BJ (cell line): ENCODE measurements around the gene OR52A5. TPM values are rescaled to one million over a fixed set of nuclear protein-coding genes. Genes with fewer than 3 reads are reported as not detected.

Experiments
- CTCF ChIA-PET: fragments of 350-600 bp; formaldehyde crosslinking; extraction: SDS; loops from one replicate; lab custom pipeline; 2021; ENCODE audit warnings: antibody characterized with exemption, inconsistent platforms; lab: Yijun Ruan, JAX
- POLR2A ChIA-PET: fragments of 300-600 bp; sonication (Branson Sonifier 250); formaldehyde crosslinking; extraction: SDS; loops from one replicate; lab custom pipeline; 2021; ENCODE audit warnings: antibody characterized with exemption; lab: Charles Lee
- DNase-seq: peaks from one replicate; pipeline ENCODE4 v3.0.0-alpha.2; 2011; ENCODE audit warnings: low read depth
- H3K27me3 ChIP-seq: 2 replicates; pipeline ENCODE4 v1.6.0; 2011; ENCODE audit warnings: low read length; ENCODE audit not compliant: control insufficient read depth, insufficient read depth
- H3K36me3 ChIP-seq: 2 replicates; pipeline ENCODE4 v1.5.1; 2011; ENCODE audit warnings: low read length; ENCODE audit not compliant: control insufficient read depth, insufficient read depth
- H3K4me3 ChIP-seq: 2 replicates; pipeline ENCODE4 v1.5.1; 2011; ENCODE audit warnings: low read depth, mild to moderate bottlenecking, control low read depth, low read length
- CTCF ChIP-seq: IDR thresholded peaks from 2 replicates; pipeline ENCODE4 v1.5.1; 2011; ENCODE audit warnings: low read depth, mild to moderate bottlenecking, control low read depth, inconsistent platforms, low read length, moderate library complexity; ENCODE audit not compliant: insufficient read depth
- polyA plus RNA-seq: library from polyadenylated mRNA; depleted of rRNA; stranded (reverse); fragments of >200 nt; gene quantifications from 2 replicates; pipeline ENCODE4 v1.2.3, GENCODE V29; 2011

Gene OR52A5
- polyA plus RNA-seq, 1 experiment, result not detected

DNA sequence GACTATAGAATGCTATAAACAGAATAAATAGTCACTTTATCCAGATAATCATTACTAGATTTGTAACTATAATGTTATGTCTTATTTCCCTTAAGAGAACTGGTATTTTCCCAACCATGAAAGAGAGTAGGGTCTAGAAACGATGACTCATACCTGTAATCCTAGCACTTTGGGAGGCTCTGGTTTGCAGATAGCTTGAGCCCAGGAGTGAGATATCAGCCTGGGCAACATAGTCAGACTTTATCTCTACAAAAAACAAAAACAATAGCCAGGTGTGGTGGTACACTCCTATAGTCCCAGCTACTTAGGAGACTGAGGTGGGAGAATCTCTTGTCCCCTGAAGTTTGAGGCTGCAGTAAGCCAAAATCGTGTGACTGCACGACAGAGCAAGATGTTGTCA is 30.9 kb downstream of the OR52A5 start:
- no peak for TF ChIP-seq CTCF
- POLR2A ChIA-PET, result no interaction called here
- DNase-seq, result no peak
- no peak overlapping the region for H3K4me3 ChIP-seq
- H3K27me3 ChIP-seq, result no peaks in the 10 kb centered on the region
- H3K36me3 ChIP-seq, result no peaks in the 10 kb centered on the region
- CTCF ChIA-PET, result no interaction called here

DNA sequence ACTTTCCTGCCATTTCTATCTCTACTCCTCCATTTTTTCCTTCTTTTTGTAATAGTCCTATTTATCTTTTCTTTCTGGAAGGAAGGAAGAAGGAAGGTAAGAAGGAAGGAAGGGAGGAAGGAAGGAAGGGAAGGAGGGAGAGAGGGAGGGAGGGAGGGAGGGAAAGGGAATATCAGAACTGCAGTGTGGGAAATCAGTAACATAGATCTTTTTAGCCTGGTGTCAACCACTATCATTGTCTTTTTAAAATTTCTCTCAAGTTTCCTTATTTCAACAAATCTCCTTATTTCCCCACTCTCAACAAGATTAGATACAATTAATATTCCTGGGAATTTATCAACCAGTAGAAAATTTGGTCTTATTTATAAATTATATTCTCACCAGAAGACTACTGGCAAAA is 35.1 kb downstream of the OR52A5 start:
- Histone ChIP-seq H3K4me3 (no peak overlapping the region), H3K36me3 (no peaks in the 10 kb centered on the region), H3K27me3 (no peaks in the 10 kb centered on the region)
- ChIA-PET CTCF (no interaction called here), POLR2A (no interaction called here)
- DNase-seq, result no peak
- TF ChIP-seq CTCF, result no peak

DNA sequence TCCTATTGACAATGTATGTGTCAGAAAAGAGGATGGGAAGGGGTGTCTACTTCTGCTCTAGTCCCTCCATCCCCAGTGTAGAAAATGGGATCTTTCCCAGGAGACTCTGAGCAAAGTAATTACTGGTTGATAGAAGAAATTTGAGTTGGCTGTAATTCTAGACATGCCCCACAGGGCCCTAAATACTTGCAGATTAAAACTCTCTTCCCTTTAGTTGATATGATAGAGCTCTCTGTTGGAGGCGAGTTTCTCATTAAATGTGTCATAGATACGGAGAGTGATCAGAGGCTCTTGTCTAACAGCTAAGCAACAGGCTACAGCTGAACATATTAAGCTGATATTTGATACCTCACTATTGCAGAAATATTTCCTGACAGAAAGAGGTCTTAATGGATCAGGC is 35.9 kb downstream of the OR52A5 start:
- POLR2A ChIA-PET, result no interaction called here
- no peak for TF ChIP-seq CTCF
- CTCF ChIA-PET, result interaction anchor here (0.6 kb wide), 1 partner anchor 11 kb away, joined by 3 read pairs; no protein-coding TSS in a partner anchor
- no peak overlapping the region for H3K4me3 ChIP-seq
- H3K36me3 ChIP-seq, result no peaks in the 10 kb centered on the region
- H3K27me3 ChIP-seq, result no peaks in the 10 kb centered on the region
- DNase-seq, result no peak

GRCh38 chr11:5096011-5096410 is 42.1 kb downstream of the OR52A5 start:
- H3K27me3 ChIP-seq, result no peaks in the 10 kb centered on the region
- no peak for DNase-seq
- ChIA-PET POLR2A (no interaction called here), CTCF (no interaction called here)
- no peak overlapping the region for H3K4me3 ChIP-seq
- H3K36me3 ChIP-seq, result no peaks in the 10 kb centered on the region
- TF ChIP-seq CTCF, result no peak

DNA sequence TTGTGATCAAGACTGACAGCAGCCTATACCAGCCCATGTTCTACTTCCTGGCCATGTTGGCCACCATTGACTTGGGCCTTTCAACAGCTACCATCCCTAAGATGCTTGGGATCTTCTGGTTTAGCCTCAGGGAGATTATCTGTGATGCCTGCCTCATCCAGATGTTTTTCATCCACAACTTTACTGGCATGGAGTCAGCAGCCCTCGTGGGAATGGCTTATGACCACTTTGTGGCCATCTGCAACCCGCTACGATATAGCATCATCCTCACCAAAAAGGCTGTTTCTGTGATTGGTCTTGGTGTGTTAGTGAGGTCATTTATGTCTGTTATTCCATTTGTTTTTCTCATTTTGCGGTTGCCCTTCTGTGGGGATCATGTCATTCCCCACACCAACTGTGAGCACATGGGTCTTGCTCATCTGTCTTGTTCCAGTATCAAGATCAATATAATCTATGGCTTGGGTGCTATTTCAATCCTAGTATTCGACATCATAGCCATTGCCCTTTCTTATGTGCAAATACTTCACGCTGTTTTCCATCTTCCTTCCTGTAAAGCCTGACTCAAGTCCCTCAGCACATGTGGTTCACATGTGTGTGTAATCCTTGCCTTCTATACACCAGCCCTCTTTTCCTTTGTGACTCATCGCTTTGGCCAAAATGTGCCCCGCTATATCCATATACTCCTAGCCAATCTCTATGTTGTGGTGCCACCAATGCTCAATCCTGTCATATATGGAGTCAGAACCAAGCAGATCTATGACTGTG is 45.2 kb downstream of the OR52A5 start:
- Histone ChIP-seq H3K4me3 (no peak overlapping the region), H3K36me3 (no peaks in the 10 kb centered on the region), H3K27me3 (no peaks in the 10 kb centered on the region)
- POLR2A ChIA-PET, result no interaction called here
- no peak for DNase-seq
- no peak for TF ChIP-seq CTCF
- CTCF ChIA-PET, result no interaction called here
